HCT116 (cell line): ENCODE measurements around the gene CMTM8. TPM values are rescaled to one million over a fixed set of nuclear protein-coding genes. Genes with fewer than 3 reads are reported as not detected.

Experiments
- ATAC-seq: fragments of 200-7000 bp; cut with Tn5 transposase; 2 replicates; pipeline ENCODE4 v1.9.1; 2020; ENCODE audit warnings: mild to moderate bottlenecking, moderate library complexity
- BruUV-seq: library from RNA; stranded (reverse); fragments of 400-500 nt; replicated peaks from 2 replicates; lab custom pipeline; 2021; lab: Mats Ljungman, UMichigan
- CTCF ChIA-PET: fragments of 300-600 bp; sonication (Branson Sonifier 250); formaldehyde crosslinking; loops from one replicate; lab custom pipeline; 2021; ENCODE audit warnings: antibody characterized with exemption; lab: Charles Lee
- POLR2A ChIA-PET: fragments of 300-600, 350-600 bp; sonication (Branson Sonifier 250); formaldehyde crosslinking; loops from one replicate; lab custom pipeline; 2021; ENCODE audit warnings: antibody characterized with exemption; lab: Charles Lee
- RAD21 ChIA-PET, 2 experiments: fragments of 300-600 bp; sonication (Branson Sonifier 250); formaldehyde crosslinking; loops; one replicate each; lab custom pipeline; 2023; ENCODE audit warnings: low total read pairs in 2 of 2; ENCODE audit not compliant: uncharacterized antibody in 2 of 2, unreplicated experiment in 2 of 2, low non-redundant PET in 1 of 2; lab: Charles Lee
- DNase-seq: peaks from one replicate; pipeline ENCODE4 v3.0.0-alpha.2; 2010; ENCODE audit warnings: low read depth, low spot score
- H2AFZ ChIP-seq: fragments of 200-600 bp; shearing (Covaris generic), sonication (generic); 2 replicates; pipeline ENCODE4 v1.6.1; 2017; ENCODE audit warnings: low read depth, mixed run types, mixed read lengths, antibody characterized with exemption, low read length; ENCODE audit not compliant: poor library complexity, severe bottlenecking
- H3K27ac ChIP-seq: 2 replicates; pipeline ENCODE4 v1.5.1; 2012; ENCODE audit warnings: low read depth, low read length
- H3K27me3 ChIP-seq: fragments of 200-600 bp; sonication (generic); 2 replicates; pipeline ENCODE4 v1.6.1; 2016; ENCODE audit warnings: mixed run types, low read length, mixed read lengths; ENCODE audit not compliant: insufficient read depth
- H3K36me3 ChIP-seq, 2 experiments: fragments of 200-500 bp in 1 of 2; fragments of 200-600 bp in 1 of 2; sonication (Bioruptor generic) in 1 of 2; sonication (generic) in 1 of 2; 2 replicates each; pipeline versions ENCODE4 v1.5.1 to v1.6.1; 2014 to 2016; ENCODE audit warnings: low read length in 2 of 2, inconsistent platforms in 1 of 2, mixed read lengths in 1 of 2, mixed run types in 1 of 2; ENCODE audit not compliant: insufficient read depth in 2 of 2, control insufficient read depth in 1 of 2
- H3K4me1 ChIP-seq, 2 experiments: fragments of 200-600 bp in 1 of 2; sonication (generic) in 1 of 2; 2 replicates each; pipeline versions ENCODE4 v1.5.1 to v1.6.1; 2012 to 2017; ENCODE audit warnings: low read length in 2 of 2, inconsistent platforms in 1 of 2, mild to moderate bottlenecking in 1 of 2, mixed read lengths in 1 of 2, mixed run types in 1 of 2, moderate library complexity in 1 of 2; ENCODE audit not compliant: insufficient read depth in 2 of 2, control insufficient read depth in 1 of 2
- H3K4me2 ChIP-seq: fragments of 200-600 bp; sonication (generic); 2 replicates; pipeline ENCODE4 v1.6.1; 2017; ENCODE audit warnings: mixed run types, low read length, mixed read lengths
- H3K4me3 ChIP-seq, 2 experiments: fragments of 200-600 bp in 1 of 2; sonication (generic) in 1 of 2; replicated peaks in 1 of 2; 2 replicates each; pipeline ENCODE4 v1.5.1; 2011 to 2016; ENCODE audit warnings: low read length in 2 of 2, control low read depth in 1 of 2, low read depth in 1 of 2, mild to moderate bottlenecking in 1 of 2, mixed read lengths in 1 of 2, mixed run types in 1 of 2
- H3K79me2 ChIP-seq: fragments of 200-600 bp; sonication (generic); 2 replicates; pipeline ENCODE4 v1.6.1; 2017; ENCODE audit warnings: mild to moderate bottlenecking, mixed run types, low read length, moderate library complexity, mixed read lengths; ENCODE audit not compliant: insufficient read depth
- H3K9ac ChIP-seq: fragments of 200-600 bp; sonication (generic); 2 replicates; pipeline ENCODE4 v1.6.1; 2016; ENCODE audit warnings: low read length, mixed read lengths
- H3K9me2 ChIP-seq: fragments of 200-600 bp; sonication (generic), shearing (Covaris generic); 2 replicates; pipeline ENCODE4 v1.6.1; 2017; ENCODE audit warnings: mixed run types, mild to moderate bottlenecking, moderate library complexity; ENCODE audit not compliant: insufficient read depth
- H3K9me3 ChIP-seq, 2 experiments: fragments of 200-500 bp in 1 of 2; fragments of 200-600 bp in 1 of 2; sonication (Bioruptor generic) in 1 of 2; sonication (generic) in 1 of 2; 2 replicates each; pipeline ENCODE4 v1.6.1; 2014 to 2017; ENCODE audit warnings: low read length in 2 of 2, mixed read lengths in 2 of 2, inconsistent platforms in 1 of 2, low read depth in 1 of 2, mild to moderate bottlenecking in 1 of 2, mixed run types in 1 of 2, moderate library complexity in 1 of 2; ENCODE audit not compliant: control insufficient read depth in 1 of 2, insufficient read depth in 1 of 2
- H4K20me1 ChIP-seq: fragments of 200-600 bp; sonication (generic), shearing (Covaris generic); 2 replicates; pipeline ENCODE4 v1.6.1; 2017; ENCODE audit warnings: mixed run types, mild to moderate bottlenecking, moderate library complexity; ENCODE audit not compliant: insufficient read depth
- CEBPB ChIP-seq: IDR thresholded peaks from 2 replicates; pipeline ENCODE4 v1.6.1; 2012; ENCODE audit warnings: low read depth
- EGR1 ChIP-seq: IDR thresholded peaks from 2 replicates; pipeline ENCODE4 v1.6.1; 2012; ENCODE audit warnings: low read depth
- ELF1 ChIP-seq: IDR thresholded peaks from 2 replicates; pipeline ENCODE4 v1.6.1; 2012; ENCODE audit warnings: low read depth, borderline replicate concordance
- EZH2phosphoT487 ChIP-seq: fragments of 200-600 bp; IDR thresholded peaks from 2 replicates; pipeline ENCODE4 v1.6.1; 2018; ENCODE audit warnings: antibody characterized with exemption, borderline replicate concordance
- FOSL1 ChIP-seq: IDR thresholded peaks from 2 replicates; pipeline ENCODE4 v1.6.1; 2012; ENCODE audit warnings: low read depth
- SIN3A ChIP-seq: IDR thresholded peaks from 2 replicates; pipeline ENCODE4 v1.6.1; 2012; ENCODE audit warnings: low read depth
- YY1 ChIP-seq: IDR thresholded peaks from 2 replicates; pipeline ENCODE4 v1.6.1; 2011; ENCODE audit warnings: low read length, low read depth, moderate library complexity, mild to moderate bottlenecking; ENCODE audit not compliant: insufficient replicate concordance; ENCODE audit errors: extremely low read depth
- ZFX ChIP-seq: fragments of 450-650 bp; IDR thresholded peaks from 2 replicates; pipeline ENCODE4 v1.6.1; 2017
- ZNF274 ChIP-seq: fragments of 200-500 bp; sonication (Bioruptor generic); IDR thresholded peaks from 2 replicates; pipeline ENCODE4 v1.6.1; 2014; ENCODE audit warnings: mild to moderate bottlenecking, low read depth, low read length, inconsistent platforms
- intact Hi-C: fragments of 100-400 bp; cut with micrococcal nuclease; formaldehyde crosslinking; loops from 2 replicates; pipeline ENCODE4 v1.10.0; 2022
- total RNA-seq: library from RNA; stranded (reverse); gene quantifications from one replicate; pipeline ENCODE4 v1.2.1, GENCODE V29; 2021; ENCODE audit not compliant: unreplicated experiment
- TF ChIP-seq, protein P1 (sequence below): IDR thresholded peaks from 2 replicates; pipeline ENCODE4 v1.6.1; 2012
- TF ChIP-seq, protein P2 (sequence below): IDR thresholded peaks from 2 replicates; pipeline ENCODE4 v1.6.1; 2011; ENCODE audit warnings: mild to moderate bottlenecking, low read length, moderate library complexity; ENCODE audit not compliant: insufficient replicate concordance; ENCODE audit errors: extremely low read depth
- TF ChIP-seq, protein P3 (sequence below): IDR thresholded peaks from 2 replicates; pipeline ENCODE4 v1.6.1; 2012
- TF ChIP-seq, protein P4 (sequence below): IDR thresholded peaks from 2 replicates; pipeline ENCODE4 v1.6.1; 2012; ENCODE audit warnings: low read depth

CMTM8 gene
- total RNA-seq, 1 experiment from 2014 or later: 19.4 TPM

DNA sequence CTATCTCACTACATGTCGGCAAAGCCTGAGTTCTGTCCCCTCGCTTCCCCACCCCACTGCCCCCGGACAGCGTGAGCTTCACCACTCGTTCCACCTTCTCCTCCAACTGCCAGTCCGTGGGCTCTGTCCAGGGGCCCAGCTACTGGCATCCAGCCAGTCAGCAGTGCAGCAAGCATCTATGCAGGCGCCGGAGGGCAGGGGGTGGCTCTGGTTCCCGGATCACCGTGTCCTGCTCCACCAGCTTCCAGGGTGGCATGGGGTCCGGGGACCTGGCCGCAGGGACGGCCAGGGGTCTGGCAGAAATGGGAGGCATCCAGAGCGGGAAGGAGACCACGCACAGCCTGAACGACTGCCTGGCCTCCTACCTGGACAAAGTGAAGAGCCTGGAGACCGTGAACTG is 20.4 kb downstream of the CMTM8 start:
- Histone ChIP-seq H3K9me2 (no peaks in the 10 kb centered on the region), H3K79me2 (peaks cover 59% of the 10 kb centered on the region), H3K9ac (no peak overlapping the region), H3K4me3 (no peak overlapping the region), H3K4me2 (no peak overlapping the region), H2AFZ (no peak overlapping the region), H3K4me1 (peaks cover 7 to 21% of the 10 kb centered on the region in 2 experiments)
- BruUV-seq: no TSS peak
- ChIA-PET CTCF (no interaction called here), RAD21 (no interaction called here)
- TF ChIP-seq EZH2phosphoT487: no peak
- TF ChIP-seq, protein P1, sequence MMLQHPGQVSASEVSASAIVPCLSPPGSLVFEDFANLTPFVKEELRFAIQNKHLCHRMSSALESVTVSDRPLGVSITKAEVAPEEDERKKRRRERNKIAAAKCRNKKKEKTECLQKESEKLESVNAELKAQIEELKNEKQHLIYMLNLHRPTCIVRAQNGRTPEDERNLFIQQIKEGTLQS: no peak
- TF ChIP-seq, protein P2, sequence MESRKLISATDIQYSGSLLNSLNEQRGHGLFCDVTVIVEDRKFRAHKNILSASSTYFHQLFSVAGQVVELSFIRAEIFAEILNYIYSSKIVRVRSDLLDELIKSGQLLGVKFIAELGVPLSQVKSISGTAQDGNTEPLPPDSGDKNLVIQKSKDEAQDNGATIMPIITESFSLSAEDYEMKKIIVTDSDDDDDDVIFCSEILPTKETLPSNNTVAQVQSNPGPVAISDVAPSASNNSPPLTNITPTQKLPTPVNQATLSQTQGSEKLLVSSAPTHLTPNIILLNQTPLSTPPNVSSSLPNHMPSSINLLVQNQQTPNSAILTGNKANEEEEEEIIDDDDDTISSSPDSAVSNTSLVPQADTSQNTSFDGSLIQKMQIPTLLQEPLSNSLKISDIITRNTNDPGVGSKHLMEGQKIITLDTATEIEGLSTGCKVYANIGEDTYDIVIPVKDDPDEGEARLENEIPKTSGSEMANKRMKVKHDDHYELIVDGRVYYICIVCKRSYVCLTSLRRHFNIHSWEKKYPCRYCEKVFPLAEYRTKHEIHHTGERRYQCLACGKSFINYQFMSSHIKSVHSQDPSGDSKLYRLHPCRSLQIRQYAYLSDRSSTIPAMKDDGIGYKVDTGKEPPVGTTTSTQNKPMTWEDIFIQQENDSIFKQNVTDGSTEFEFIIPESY: no peak
- no peak for TF ChIP-seq YY1
- no peak for TF ChIP-seq ZFX
- TF ChIP-seq ELF1: no peak
- TF ChIP-seq, protein P3, sequence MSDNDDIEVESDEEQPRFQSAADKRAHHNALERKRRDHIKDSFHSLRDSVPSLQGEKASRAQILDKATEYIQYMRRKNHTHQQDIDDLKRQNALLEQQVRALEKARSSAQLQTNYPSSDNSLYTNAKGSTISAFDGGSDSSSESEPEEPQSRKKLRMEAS: no peak
- no peak for TF ChIP-seq EGR1
- TF ChIP-seq FOSL1: no peak
- TF ChIP-seq ZNF274: no peak
- TF ChIP-seq, protein P4, sequence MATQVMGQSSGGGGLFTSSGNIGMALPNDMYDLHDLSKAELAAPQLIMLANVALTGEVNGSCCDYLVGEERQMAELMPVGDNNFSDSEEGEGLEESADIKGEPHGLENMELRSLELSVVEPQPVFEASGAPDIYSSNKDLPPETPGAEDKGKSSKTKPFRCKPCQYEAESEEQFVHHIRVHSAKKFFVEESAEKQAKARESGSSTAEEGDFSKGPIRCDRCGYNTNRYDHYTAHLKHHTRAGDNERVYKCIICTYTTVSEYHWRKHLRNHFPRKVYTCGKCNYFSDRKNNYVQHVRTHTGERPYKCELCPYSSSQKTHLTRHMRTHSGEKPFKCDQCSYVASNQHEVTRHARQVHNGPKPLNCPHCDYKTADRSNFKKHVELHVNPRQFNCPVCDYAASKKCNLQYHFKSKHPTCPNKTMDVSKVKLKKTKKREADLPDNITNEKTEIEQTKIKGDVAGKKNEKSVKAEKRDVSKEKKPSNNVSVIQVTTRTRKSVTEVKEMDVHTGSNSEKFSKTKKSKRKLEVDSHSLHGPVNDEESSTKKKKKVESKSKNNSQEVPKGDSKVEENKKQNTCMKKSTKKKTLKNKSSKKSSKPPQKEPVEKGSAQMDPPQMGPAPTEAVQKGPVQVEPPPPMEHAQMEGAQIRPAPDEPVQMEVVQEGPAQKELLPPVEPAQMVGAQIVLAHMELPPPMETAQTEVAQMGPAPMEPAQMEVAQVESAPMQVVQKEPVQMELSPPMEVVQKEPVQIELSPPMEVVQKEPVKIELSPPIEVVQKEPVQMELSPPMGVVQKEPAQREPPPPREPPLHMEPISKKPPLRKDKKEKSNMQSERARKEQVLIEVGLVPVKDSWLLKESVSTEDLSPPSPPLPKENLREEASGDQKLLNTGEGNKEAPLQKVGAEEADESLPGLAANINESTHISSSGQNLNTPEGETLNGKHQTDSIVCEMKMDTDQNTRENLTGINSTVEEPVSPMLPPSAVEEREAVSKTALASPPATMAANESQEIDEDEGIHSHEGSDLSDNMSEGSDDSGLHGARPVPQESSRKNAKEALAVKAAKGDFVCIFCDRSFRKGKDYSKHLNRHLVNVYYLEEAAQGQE: no peak
- no peak for TF ChIP-seq SIN3A
- TF ChIP-seq CEBPB: no peak
- TF ChIP-seq, all 23 proteins: peak for 0
- DNase-seq (no peak), ATAC-seq (no peak)
- H3K36me3 ChIP-seq: peaks cover 0 to 6% of the 10 kb centered on the region in 2 experiments; a peak in 1 of 4 replicates
- H3K27me3 ChIP-seq: no peaks in the 10 kb centered on the region
- no peak overlapping the region for H3K27ac ChIP-seq
- intact Hi-C loops: no loop called here
- no peaks in the 10 kb centered on the region; a peak in 1 of 4 replicates for H3K9me3 ChIP-seq
- no peaks in the 10 kb centered on the region for H4K20me1 ChIP-seq
- POLR2A ChIA-PET: no interaction called here
